ENCODE data around the gene MAP2K6. TPM values are rescaled to one million over a fixed set of nuclear protein-coding genes. Genes with fewer than 3 reads are reported as not detected.
"Not testable (repeated sequence)": the region's sequence is repeated elsewhere in the genome, so short reads cannot be mapped to it uniquely, and the experiment has no call there.

The MAP2K6 gene
- total and polyA plus RNA-seq, 4 experiments from 2014 or later: 14.5 to 21.3 (median 17.4) TPM

- H3K9me3 ChIP-seq (ENCODE audit: control insufficient read depth in 1 of 2, low read length in 2 of 2); H3K27ac ChIP-seq (ENCODE audit: low read depth, low read length); H3K36me3 ChIP-seq (ENCODE audit: insufficient read depth, low read length); H3K27me3 Mint-ChIP-seq; DNase-seq; H3K4me3 ChIP-seq (ENCODE audit: low read length in 2 of 2); H3K4me3 Mint-ChIP-seq; H3K27ac Mint-ChIP-seq; H3K4me1 ChIP-seq (ENCODE audit: insufficient read depth, low read length); H3K9me3 Mint-ChIP-seq; H3K27me3 ChIP-seq (ENCODE audit: insufficient read depth, low read length); intact Hi-C loops (cut with micrococcal nuclease): not testable (repeated sequence)
- peaks cover 13 to 34% of the 10 kb centered on the region in 2 donors for H3K36me3 Mint-ChIP-seq
- peaks cover 11 to 24% (median 20%) of the 10 kb centered on the region in 4 donors for H3K4me1 Mint-ChIP-seq
- ChIA-PET POLR2A (ENCODE audit: partially characterized antibody) (interaction anchor here (1.7 kb wide), 1 partner anchor 65 kb away, joined by 5 read pairs; the partner anchor contains the start of gene MAP2K6), CTCF (ENCODE audit: partially characterized antibody) (interaction anchor here (0.8 to 1.1 kb wide), 2 partner anchors 18 to 85 kb away, joined by 3 to 5 read pairs; no protein-coding TSS in a partner anchor)
These were observed 65.3 kb downstream of the MAP2K6 start for GRCh38 chr17:69479756-69480155.

GRCh38 chr17:69480245-69480644 lies 65.7 kb downstream of the MAP2K6 start:
- no peaks in the 10 kb centered on the region for H3K27me3 ChIP-seq (ENCODE audit: insufficient read depth, low read length)
- no peak overlapping the region for H3K27ac ChIP-seq (ENCODE audit: low read depth, low read length)
- no peaks in the 10 kb centered on the region for H3K4me1 ChIP-seq (ENCODE audit: insufficient read depth, low read length)
- intact Hi-C loops (cut with micrococcal nuclease): no loop called here
- no peak overlapping the region for H3K4me3 Mint-ChIP-seq
- H3K27ac Mint-ChIP-seq: no peak overlapping the region
- H3K36me3 Mint-ChIP-seq: peaks cover 13 to 34% of the 10 kb centered on the region in 2 donors
- POLR2A ChIA-PET (ENCODE audit: partially characterized antibody): no interaction called here
- CTCF ChIA-PET (ENCODE audit: partially characterized antibody): interaction anchor here (1.1 kb wide), 1 partner anchor 86 kb away, joined by 5 read pairs; no protein-coding TSS in a partner anchor
- no peak for DNase-seq
- no peak overlapping the region for H3K4me3 ChIP-seq (ENCODE audit: low read length in 2 of 2)
- peaks cover 11 to 25% (median 20%) of the 10 kb centered on the region in 4 donors for H3K4me1 Mint-ChIP-seq
- H3K9me3 ChIP-seq (ENCODE audit: control insufficient read depth in 1 of 2, low read length in 2 of 2): no peaks in the 10 kb centered on the region
- no peaks in the 10 kb centered on the region for H3K27me3 Mint-ChIP-seq
- H3K9me3 Mint-ChIP-seq: no peaks in the 10 kb centered on the region
- no peaks in the 10 kb centered on the region for H3K36me3 ChIP-seq (ENCODE audit: insufficient read depth, low read length)

DNA sequence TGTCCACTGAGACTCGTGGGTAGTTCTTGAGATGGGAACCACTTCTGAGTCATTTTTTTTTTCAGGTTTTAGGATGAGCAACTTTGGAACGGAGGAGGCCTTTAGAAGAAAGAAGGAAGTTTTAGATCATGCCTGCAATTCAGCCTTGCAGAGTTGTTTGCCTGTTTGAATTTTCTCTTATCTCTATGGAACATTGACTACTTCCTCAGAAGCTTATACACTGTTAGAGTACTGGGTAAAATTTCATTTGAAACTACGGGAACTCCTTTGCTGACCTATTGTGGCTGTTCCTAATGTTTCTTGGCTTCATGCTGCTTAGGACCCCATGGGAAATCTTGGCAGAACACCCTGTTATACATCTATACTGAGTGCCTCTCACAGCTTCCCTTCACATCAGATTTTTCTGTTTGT lies 70.8 kb downstream of the MAP2K6 start:
- H3K27me3 Mint-ChIP-seq: no peaks in the 10 kb centered on the region
- Histone ChIP-seq H3K27me3 (ENCODE audit: insufficient read depth, low read length) (no peaks in the 10 kb centered on the region), H3K36me3 (ENCODE audit: insufficient read depth, low read length) (no peaks in the 10 kb centered on the region), H3K27ac (ENCODE audit: low read depth, low read length) (no peak overlapping the region), H3K4me3 (ENCODE audit: low read length in 2 of 2) (no peak overlapping the region), H3K9me3 (ENCODE audit: control insufficient read depth in 1 of 2, low read length in 2 of 2) (no peaks in the 10 kb centered on the region), H3K4me1 (ENCODE audit: insufficient read depth, low read length) (no peaks in the 10 kb centered on the region)
- no peak for DNase-seq
- H3K36me3 Mint-ChIP-seq: peaks cover 0 to 29% of the 10 kb centered on the region in 2 donors
- ChIA-PET POLR2A (ENCODE audit: partially characterized antibody) (no interaction called here), CTCF (ENCODE audit: partially characterized antibody) (no interaction called here)
- H3K4me1 Mint-ChIP-seq: peaks cover 2 to 12% (median 7%) of the 10 kb centered on the region in 4 donors
- intact Hi-C loops (cut with micrococcal nuclease): no loop called here
- H3K27ac Mint-ChIP-seq: no peak overlapping the region
- H3K9me3 Mint-ChIP-seq: no peaks in the 10 kb centered on the region
- H3K4me3 Mint-ChIP-seq: no peak overlapping the region

DNA sequence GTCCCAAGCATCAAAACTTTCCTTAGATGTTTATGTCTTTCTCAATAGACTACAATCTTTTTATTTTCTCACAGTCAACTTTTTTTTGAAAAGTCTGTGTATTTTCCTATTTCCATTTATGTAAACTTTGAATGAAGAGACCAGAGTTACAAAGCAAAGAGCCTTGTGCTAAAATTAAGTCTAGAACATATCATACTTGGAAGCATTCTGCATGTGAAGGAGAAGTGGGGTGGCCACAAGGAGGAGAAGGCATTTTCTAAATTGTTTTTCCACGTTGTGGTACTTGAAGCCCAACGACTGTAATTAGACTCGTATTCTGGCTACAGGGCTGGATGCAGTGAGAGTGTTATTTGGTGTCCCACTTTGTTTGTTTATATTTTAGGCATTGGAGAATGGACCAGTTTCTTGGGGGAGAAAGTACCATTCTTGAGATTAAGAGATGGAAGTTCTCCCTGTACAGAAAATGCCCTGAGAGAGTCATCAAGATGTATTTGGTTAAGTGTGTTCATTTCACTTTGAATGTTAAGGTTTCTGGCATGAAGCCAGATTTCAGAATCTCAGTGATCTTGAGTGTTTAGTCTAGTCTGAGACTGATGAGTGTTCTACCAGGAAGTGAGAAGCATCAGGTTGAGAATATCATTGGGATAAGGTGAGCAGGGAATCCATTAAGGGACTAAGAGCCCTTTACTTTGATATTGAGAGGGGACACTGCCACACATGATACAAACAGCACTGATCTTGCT lies 71.6 kb downstream of the MAP2K6 start:
- H3K9me3 Mint-ChIP-seq: no peaks in the 10 kb centered on the region
- H3K4me1 Mint-ChIP-seq: peaks cover 4 to 9% (median 8%) of the 10 kb centered on the region in 4 donors
- Histone ChIP-seq H3K4me3 (ENCODE audit: low read length in 2 of 2) (no peak overlapping the region), H3K36me3 (ENCODE audit: insufficient read depth, low read length) (no peaks in the 10 kb centered on the region), H3K27ac (ENCODE audit: low read depth, low read length) (no peak overlapping the region), H3K4me1 (ENCODE audit: insufficient read depth, low read length) (no peaks in the 10 kb centered on the region), H3K27me3 (ENCODE audit: insufficient read depth, low read length) (no peaks in the 10 kb centered on the region), H3K9me3 (ENCODE audit: control insufficient read depth in 1 of 2, low read length in 2 of 2) (no peaks in the 10 kb centered on the region)
- H3K36me3 Mint-ChIP-seq: peaks cover 0 to 24% of the 10 kb centered on the region in 2 donors
- no peak overlapping the region for H3K4me3 Mint-ChIP-seq
- H3K27ac Mint-ChIP-seq: no peak overlapping the region
- no peaks in the 10 kb centered on the region for H3K27me3 Mint-ChIP-seq
- DNase-seq: no peak
- ChIA-PET CTCF (ENCODE audit: partially characterized antibody) (no interaction called here), POLR2A (ENCODE audit: partially characterized antibody) (no interaction called here)
- intact Hi-C loops (cut with micrococcal nuclease): no loop called here

- no peaks in the 10 kb centered on the region for H3K9me3 Mint-ChIP-seq
- CTCF ChIA-PET (ENCODE audit: partially characterized antibody): no interaction called here
- intact Hi-C loops (cut with micrococcal nuclease): no loop called here
- DNase-seq: no peak
- H3K4me3 Mint-ChIP-seq: no peak overlapping the region
- peaks cover 0 to 23% of the 10 kb centered on the region in 2 donors for H3K36me3 Mint-ChIP-seq
- Histone ChIP-seq H3K27me3 (ENCODE audit: insufficient read depth, low read length) (no peaks in the 10 kb centered on the region), H3K4me3 (ENCODE audit: low read length in 2 of 2) (no peak overlapping the region), H3K27ac (ENCODE audit: low read depth, low read length) (no peak overlapping the region), H3K9me3 (ENCODE audit: control insufficient read depth in 1 of 2, low read length in 2 of 2) (no peaks in the 10 kb centered on the region), H3K36me3 (ENCODE audit: insufficient read depth, low read length) (no peaks in the 10 kb centered on the region), H3K4me1 (ENCODE audit: insufficient read depth, low read length) (no peaks in the 10 kb centered on the region)
- POLR2A ChIA-PET (ENCODE audit: partially characterized antibody): no interaction called here
- peaks cover 7 to 12% (median 10%) of the 10 kb centered on the region in 4 donors for H3K4me1 Mint-ChIP-seq
- H3K27me3 Mint-ChIP-seq: no peaks in the 10 kb centered on the region
- no peak overlapping the region for H3K27ac Mint-ChIP-seq
These were observed 72.5 kb downstream of the MAP2K6 start for GRCh38 chr17:69486779-69487637.

DNA sequence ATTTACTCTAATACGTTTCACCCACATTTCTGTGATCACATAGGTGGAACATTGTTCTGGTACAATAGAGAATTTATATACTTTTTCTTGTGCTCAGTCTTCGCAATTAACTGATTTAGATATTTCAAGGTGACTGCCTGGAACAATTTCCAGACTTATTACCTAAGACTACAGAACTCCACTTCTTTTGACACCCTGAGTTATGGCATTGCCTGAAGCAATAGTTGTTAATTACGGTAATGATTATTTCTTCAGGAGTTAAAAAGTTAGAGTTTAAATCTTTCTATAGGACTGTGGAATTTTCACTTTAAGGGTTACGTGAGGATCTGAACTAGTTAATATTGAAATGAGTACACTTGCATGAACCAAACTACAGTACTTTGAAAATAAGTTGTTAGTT lies 74.8 kb downstream of the MAP2K6 start:
- peaks cover 0 to 17% of the 10 kb centered on the region in 2 donors for H3K36me3 Mint-ChIP-seq
- no peak overlapping the region for H3K27ac Mint-ChIP-seq
- H3K27me3 Mint-ChIP-seq: no peaks in the 10 kb centered on the region
- H3K4me1 Mint-ChIP-seq: peaks cover 9 to 14% (median 10%) of the 10 kb centered on the region in 4 donors
- Histone ChIP-seq H3K27ac (ENCODE audit: low read depth, low read length) (no peak overlapping the region), H3K36me3 (ENCODE audit: insufficient read depth, low read length) (no peaks in the 10 kb centered on the region), H3K27me3 (ENCODE audit: insufficient read depth, low read length) (no peaks in the 10 kb centered on the region), H3K4me1 (ENCODE audit: insufficient read depth, low read length) (no peaks in the 10 kb centered on the region), H3K4me3 (ENCODE audit: low read length in 2 of 2) (no peak overlapping the region), H3K9me3 (ENCODE audit: control insufficient read depth in 1 of 2, low read length in 2 of 2) (no peaks in the 10 kb centered on the region)
- CTCF ChIA-PET (ENCODE audit: partially characterized antibody): no interaction called here
- no peaks in the 10 kb centered on the region for H3K9me3 Mint-ChIP-seq
- DNase-seq: no peak
- POLR2A ChIA-PET (ENCODE audit: partially characterized antibody): no interaction called here
- intact Hi-C loops (cut with micrococcal nuclease): no loop called here
- no peak overlapping the region for H3K4me3 Mint-ChIP-seq

DNA sequence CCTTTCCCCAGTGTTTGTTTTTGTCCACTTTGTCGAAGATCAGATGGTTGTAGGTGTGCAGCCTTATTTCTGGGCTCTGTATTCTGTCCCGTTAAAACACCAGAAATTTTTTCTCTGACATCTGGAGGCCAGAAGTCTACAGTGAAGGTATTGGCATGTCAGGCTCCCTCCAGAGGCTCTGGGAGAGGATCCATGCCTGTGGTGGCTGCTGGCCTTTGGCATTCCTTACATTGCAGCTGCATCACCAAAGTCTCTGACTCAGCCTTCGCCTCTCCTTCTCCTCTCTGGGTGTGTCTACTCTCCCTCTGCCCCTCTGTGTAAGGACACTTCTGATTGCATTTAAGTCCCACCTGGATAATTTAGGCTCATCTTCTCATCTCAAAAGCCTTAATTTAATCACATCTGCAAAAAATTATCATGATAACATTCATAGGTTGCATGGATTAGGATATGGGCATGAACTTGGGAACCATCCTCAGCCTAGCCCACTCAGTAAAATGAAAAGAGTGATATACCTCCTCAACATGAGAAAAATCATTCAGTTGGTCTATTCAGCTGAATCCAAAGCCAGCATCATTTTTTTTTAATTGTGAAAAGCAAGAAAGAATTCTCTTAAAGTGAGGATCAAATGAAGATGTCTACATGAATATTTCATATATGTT lies 78.0 kb downstream of the MAP2K6 start:
- H3K4me3 ChIP-seq (ENCODE audit: low read length in 2 of 2): no peak overlapping the region
- intact Hi-C loops (cut with micrococcal nuclease): no loop called here
- no peaks in the 10 kb centered on the region for H3K9me3 ChIP-seq (ENCODE audit: control insufficient read depth in 1 of 2, low read length in 2 of 2)
- ChIA-PET POLR2A (ENCODE audit: partially characterized antibody) (no interaction called here), CTCF (ENCODE audit: partially characterized antibody) (no interaction called here)
- no peaks in the 10 kb centered on the region for H3K27me3 ChIP-seq (ENCODE audit: insufficient read depth, low read length)
- Mint-ChIP-seq H3K36me3 (peaks cover 0 to 4% of the 10 kb centered on the region in 2 donors), H3K4me3 (no peak overlapping the region), H3K27me3 (no peaks in the 10 kb centered on the region), H3K4me1 (peaks cover 15 to 21% (median 17%) of the 10 kb centered on the region in 4 donors), H3K9me3 (no peaks in the 10 kb centered on the region), H3K27ac (no peak overlapping the region)
- H3K4me1 ChIP-seq (ENCODE audit: insufficient read depth, low read length): no peaks in the 10 kb centered on the region
- H3K36me3 ChIP-seq (ENCODE audit: insufficient read depth, low read length): no peaks in the 10 kb centered on the region
- H3K27ac ChIP-seq (ENCODE audit: low read depth, low read length): no peak overlapping the region
- DNase-seq: no peak
